G401 (cell line): ENCODE measurements around the gene THRB. TPM values are rescaled to one million over a fixed set of nuclear protein-coding genes. Genes with fewer than 3 reads are reported as not detected.
"Not testable (repeated sequence)": the region's sequence is repeated elsewhere in the genome, so short reads cannot be mapped to it uniquely, and the experiment has no call there.

Experiments
- DNase-seq: peaks from one replicate; pipeline ENCODE4 v3.0.0-alpha.2; 2015; ENCODE audit warnings: low spot score
- in situ Hi-C: cut with HindIII; loops from 2 replicates; pipeline ENCODE4 v1.10.0; 2016; ENCODE audit warnings: low sequenced_read_pairs, mixed read lengths
- total RNA-seq: library from RNA; depleted of rRNA; stranded (reverse); fragments of >200 nt; shearing (Covaris generic); gene quantifications from 2 replicates; pipeline ENCODE4 v1.2.3, GENCODE V29; 2014

The THRB gene
- total RNA-seq, 1 experiment from 2014 or later = not detected

DNA sequence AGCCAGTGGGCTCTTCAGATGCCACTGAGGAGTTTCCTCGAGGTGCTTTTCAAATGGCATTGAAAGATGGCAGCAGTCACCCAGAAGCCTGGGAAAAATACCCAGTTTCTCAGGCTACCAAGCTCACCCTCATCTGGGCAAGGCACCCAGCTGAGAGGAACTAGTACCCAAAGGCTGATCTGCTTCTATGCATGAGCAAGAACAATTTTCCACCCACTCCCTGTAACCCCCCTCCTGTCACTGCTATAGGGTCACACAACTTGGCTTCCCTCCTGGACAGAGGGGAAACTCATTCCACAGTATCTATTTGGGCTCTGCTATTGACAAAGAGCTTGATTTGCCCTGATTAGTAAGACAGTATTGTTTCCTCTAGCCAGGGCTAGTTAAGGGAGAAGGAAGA lies 31.9 kb downstream of the THRB start:
- in situ Hi-C loops = no loop called here
- DNase-seq = no peak

DNA sequence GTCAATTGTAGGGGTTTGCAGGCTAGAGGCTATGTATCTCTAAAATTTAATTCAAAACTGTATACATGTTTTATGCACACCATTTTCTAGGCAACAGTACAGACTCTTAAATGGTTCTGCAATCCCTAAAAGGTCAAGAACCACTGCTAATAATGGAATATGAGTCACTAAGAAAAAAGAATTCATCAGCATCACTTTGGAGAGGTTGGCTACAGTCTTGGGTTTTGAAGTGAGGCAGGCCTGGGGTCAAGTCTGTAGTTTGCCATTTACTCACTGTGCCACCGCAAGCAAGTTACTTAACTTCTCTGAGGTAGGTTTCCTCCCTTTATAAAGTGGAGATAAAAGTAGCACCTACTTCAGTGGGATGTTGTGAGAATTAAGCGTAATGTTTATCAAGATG lies 33.7 kb downstream of the THRB start:
- DNase-seq = no peak
- in situ Hi-C loops = no loop called here

DNA sequence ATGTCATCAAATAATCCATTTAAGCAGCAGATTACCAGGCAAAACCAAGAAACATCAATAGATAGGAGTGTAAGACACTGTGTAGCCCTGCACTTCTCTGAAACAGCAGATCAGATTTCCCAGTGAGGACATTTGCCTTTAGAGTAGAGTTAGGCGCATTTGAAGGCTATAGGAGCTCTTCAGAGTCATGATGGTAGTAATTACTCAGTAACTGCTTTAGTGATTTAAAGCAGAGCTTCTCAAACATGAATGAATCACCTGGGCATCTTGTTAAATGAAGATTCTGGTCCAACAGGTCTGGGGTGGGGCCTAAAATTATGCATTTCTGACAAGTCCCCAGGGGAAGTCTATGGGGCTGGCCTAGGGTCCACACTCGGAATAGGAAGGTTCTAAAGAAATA lies 36.9 kb downstream of the THRB start:
- in situ Hi-C loops = no loop called here

DNA sequence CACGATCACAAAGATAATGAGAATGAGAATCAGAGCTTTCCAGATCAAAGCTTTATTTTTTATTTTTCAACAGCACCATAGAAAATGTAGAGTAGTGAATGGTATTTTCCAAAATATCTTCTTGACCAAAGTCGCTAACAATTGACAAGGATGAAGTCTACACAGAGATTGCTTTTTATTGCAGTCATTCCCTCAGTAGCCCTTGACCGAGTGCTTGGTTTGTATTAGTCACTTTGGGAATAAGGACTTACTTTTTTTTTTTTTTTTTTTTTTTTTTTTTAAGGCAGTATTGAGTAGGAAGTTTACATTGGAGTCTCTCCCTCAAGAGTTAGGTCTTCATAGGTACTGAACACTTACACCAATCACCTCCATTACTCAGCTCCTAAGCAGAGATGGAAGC lies 39.8 kb downstream of the THRB start:
- in situ Hi-C loops = no loop called here

More for the DNA sequence above, 36.9 kb downstream of the THRB start:
- DNase-seq = no peak

DNA sequence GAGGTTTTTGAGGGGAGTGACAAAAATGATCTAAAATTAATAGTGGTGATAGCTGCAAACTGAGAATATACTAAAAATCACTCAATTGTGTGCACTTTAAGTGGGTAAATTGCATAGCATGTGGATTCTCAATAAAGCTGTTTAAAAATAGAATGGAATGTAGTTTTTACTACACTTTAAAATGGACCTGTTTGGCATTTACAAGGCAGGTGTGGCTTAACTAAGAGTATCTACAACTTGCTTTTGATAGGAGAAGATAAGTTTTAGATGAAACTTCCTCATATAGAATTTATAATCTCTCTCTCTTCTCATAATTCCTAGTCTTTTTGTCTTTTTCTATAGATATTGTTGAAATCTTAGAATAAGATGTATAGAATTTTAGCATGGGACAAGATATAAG lies 40.3 kb downstream of the THRB start:
- in situ Hi-C loops = no loop called here

More for the DNA sequence above, 39.8 kb downstream of the THRB start:
- DNase-seq = no peak

DNA sequence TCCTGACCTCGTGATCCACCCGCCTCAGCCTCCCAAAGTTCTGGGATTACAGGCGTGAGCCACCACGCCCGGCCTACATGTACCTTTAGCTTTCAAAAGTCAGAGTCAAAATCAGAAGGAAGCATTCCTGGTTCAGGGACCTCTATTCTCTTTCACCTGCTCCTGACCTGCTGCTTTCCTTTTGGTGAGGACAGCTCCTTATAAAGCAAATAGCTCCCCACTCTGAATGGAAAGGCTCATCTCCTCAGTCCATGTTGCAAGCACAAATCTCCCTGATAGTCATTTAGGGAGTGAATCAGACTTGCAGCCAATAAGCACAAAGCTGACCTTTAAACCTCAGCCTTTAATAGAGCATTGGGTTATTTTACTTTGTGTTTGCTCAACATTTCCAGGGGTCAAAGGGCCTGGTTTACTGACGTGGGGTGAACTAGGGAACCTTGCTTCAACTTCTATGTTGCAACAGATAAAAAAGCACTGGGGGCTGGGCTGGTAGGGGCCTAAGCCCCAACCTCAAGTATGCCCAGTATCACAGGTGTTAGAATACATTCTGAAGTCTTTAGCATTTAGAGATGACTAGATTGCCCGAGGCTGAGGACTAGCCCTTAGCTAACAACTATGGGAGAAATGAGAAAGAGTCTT lies 43.1 kb downstream of the THRB start:
- in situ Hi-C loops = no loop called here
- no peak for DNase-seq

More for the DNA sequence above, 40.3 kb downstream of the THRB start:
- no peak for DNase-seq

DNA sequence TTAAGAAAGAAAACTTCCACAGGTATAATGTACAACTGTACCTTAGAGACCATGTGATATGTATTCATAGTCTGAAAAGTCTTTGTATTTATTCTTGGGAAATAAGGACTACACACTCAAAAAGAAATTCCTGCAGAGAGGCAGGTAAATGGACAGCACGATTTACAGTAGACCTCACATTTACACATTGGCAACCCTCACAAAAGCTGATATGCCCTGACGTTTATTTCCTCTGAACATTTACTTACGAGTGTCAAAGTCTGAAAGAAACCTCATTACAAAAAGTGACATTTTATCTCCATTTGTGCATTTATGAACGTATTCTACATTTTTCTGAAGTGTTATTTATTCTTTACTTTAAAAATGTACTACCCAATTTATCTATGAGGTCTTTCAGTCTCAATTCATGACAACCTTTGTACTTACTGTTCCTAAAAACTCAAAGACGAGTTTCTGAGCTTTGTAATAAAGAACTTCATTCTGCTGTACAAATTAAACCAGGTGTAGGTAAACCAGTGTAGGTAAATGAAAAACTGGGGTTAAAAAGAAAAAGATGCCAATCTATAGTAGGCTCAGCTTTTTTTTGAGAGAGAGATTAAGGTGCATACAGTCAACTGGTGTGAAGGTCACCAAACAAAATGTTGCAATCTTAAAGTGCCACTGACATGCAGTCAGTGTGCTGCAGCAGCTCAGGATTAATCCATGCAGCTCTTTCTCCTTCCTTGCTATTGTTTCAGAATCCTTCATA lies 44.3 kb downstream of the THRB start:
- in situ Hi-C loops = no loop called here
- no peak for DNase-seq

DNA sequence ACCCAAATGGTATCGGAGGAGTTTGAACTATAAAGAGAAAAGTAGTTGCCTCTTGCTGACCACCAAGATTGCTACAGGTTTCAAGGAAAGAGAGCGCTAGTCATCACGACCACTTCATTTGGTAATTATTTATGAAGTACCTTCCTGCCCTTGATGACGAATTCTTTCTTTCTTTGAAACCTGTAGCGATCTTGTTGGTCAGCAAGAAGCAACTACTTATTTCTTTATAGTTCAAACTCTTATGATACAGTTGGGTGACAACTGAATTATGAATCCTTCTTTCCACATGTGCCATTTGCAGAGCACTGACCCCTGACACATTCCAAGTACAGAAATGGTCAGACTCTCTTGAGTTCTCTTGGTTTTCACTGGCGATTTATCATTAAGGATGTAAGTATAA lies 46.8 kb downstream of the THRB start:
- in situ Hi-C loops = no loop called here
- DNase-seq = no peak

DNA sequence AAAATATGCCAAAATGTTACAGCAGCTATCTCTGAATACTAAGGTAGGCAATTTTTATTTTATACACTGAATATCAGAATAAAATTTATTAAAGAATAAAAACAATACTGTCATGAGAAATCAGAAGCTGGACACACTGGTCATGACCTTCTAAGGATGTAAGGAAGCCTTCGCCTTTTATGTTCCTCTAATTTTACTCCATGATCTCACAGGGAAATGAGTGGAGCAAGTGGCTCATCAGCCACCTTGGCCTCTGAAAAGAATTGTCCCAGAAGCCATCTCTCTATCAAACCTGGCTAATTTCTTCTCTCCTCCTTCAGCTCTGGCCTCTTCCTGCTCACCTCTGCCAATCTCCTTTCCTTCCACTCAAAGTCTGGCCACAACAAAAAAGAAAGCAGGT lies 48.6 kb downstream of the THRB start:
- DNase-seq = no peak
- in situ Hi-C loops = no loop called here

DNA sequence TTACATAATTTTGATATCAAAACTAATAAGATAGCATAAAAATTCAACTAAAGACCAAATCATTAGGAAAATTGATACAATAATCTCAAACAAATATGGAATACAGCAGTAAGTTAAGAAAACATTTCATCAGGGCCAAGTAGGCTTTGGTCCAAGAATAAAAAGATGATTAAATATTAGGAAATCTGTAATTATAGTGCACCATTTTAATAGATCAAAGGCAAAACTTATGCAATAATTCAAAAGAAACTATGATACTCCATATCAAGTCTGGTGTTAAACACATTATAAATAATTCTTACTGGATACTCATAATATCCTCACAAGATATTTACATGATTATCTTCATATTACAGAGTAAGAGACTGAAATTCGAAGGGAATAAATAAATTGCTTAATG lies 51.2 kb downstream of the THRB start:
- in situ Hi-C loops = no loop called here

DNA sequence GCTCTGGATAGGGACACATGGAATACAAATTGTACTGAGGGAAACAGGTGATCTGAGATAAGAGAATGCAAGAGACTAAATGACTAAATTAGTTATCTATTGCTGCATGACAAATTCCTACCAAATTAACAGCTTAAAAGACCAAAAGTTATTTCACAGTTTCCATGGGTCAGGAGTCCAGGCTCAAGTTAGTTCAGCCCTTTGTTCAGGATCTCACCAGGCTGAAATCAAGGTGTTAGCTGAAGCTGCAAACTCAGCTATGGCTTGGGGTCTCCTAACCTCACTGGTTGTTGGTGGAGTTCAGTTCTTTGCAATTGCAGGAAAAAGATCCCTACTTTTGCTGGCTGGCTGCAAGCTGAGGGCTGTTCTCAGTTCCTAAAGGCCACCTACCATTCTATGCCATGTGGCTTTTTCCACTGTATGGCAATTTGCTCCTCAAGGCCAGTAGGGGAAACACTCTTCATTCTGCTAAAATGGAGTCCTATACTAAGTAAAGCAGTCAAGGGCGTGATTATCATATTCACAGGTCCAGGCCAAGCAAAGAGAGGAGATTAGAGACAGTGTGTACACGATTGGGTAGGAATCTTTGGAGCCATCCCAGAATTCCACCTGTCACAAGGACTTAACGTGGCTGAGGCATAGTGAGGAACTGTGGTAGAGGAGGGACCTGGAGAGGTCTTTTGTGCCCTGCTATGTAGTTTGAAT lies 53.7 kb downstream of the THRB start:
- in situ Hi-C loops = no loop called here
- DNase-seq = no peak

More for the DNA sequence above, 51.2 kb downstream of the THRB start:
- DNase-seq = no peak

DNA sequence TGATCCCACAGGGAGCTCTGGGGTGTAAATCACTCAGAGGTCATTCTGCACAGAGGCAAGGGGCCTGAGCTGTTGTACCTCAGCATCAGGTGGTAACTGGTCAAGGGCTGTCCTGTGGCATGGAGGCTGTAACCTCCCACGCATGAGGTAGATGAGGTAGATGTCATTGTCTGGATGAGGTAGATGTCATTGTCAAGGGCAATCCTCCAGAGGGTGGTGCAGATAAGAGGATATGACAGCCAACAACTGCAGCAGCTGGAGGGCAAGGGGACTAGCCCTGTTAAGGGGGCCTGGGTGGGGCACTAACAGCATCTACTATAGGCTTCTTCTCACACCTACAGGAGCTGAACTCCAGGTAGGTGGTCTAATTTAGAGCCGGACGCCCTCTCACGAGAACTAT lies 55.6 kb downstream of the THRB start:
- DNase-seq = no peak
- in situ Hi-C loops = no loop called here

DNA sequence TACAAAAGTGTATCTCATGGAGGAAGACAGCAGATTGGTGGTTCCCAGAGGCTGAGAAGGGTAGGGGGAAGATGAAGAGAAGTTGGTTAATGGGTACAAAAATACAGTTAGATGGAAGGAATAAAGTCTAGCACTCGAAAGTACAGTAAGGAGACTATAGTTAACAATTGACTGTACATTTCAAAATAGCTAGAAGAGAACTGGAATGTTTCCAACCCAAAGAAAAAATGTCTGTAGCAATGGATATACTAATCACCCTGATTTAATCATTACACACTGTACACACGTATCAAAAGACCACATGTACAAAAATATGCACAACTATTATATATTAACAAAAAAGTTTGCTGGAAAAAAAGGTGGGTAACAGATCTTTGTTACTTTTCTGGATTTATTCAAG lies 57.3 kb downstream of the THRB start:
- in situ Hi-C loops = no loop called here

DNA sequence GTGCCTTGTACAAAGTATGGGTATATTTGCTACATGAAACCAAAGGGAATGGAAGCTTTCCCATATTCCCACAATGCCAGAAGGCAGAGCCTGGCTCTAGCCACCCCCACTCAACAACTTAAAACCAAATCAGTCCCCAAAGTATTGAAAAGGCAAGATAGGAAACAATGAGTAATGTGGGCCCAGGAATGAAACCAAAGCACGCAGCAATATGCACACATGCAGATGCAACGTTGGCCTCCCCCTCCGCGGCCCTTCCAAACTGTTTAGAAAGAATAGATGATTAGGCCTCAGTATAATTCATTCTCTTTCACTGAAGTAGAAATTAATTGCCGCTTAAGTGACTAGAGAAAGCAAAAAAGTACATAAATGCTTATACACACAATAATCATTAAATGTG lies 59.1 kb downstream of the THRB start:
- in situ Hi-C loops = no loop called here
- no peak for DNase-seq

More for the DNA sequence above, 57.3 kb downstream of the THRB start:
- DNase-seq = no peak

DNA sequence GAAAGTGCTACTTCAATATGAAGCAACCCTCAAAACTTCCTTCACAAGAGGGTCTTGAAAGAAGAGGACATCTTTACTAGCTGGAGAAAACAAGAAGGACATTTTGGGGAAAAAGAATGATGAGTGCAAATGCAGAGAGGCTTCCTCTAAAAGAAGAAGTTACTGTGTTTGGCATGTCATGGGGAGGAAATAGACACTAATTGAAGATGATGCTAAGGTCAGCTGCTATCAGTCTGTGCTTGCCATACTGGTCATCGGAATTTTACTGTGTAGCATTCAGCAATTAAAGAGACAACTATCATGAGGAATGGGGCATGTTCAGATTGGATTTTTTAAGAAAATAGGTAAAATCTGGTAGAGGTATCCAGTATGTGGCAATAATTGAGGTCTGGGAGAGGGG lies 60.0 kb downstream of the THRB start:
- in situ Hi-C loops = no loop called here
- no peak for DNase-seq

DNA sequence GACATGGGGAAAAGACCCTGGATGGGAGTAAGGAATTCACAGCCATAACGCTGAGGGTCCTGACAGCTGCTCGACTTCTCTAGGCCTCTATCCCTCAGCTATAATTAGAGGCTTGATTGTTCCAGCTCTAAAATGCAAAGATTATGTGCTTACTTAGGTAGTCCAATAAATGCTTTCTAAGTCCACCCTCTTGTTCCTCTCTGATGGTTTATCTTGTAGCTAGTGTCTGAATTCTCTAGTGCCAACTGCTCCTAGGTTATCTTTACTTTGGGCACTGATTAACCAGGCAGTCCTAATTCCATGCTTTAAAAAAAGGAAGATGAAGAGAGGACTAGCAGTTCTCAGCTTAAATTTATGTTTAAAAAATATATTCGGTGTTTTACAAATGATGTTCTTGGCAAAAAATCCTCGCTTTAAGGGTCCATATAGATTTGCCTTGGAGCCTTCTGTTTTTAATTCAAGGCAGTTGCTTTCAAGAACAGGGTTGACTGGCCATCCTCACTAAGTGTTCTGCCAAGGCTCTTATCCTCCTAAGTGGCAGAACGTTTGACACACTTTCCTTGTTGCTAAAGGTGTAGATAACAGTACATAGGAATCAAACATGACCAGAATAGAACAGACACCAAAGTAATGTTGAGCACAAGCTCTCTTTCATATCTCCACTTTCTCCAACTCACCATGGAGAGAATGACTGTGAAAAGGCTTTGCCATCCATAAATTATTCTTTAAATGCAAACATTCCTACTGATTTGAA lies 60.6 kb downstream of the THRB start:
- in situ Hi-C loops = no loop called here
- no peak for DNase-seq

DNA sequence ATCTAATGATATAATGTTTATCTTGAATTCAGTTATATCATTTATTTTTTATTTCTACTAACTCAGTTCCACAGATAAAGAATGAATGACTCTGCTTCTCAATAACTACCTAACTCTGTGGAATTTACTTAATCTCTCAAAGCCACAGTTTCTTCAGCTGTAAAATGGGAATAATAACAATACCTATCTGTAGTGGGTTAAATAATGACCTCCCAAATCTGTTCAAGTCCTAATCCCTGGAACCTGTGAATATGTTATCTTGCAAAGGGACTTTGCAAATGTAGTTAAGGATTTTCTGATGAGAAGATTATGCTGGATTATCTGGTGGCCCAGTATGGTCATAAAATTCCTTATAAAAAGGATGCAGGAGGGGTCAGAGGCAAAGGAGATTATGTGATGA lies 61.7 kb downstream of the THRB start:
- in situ Hi-C loops = no loop called here
- DNase-seq = no peak

DNA sequence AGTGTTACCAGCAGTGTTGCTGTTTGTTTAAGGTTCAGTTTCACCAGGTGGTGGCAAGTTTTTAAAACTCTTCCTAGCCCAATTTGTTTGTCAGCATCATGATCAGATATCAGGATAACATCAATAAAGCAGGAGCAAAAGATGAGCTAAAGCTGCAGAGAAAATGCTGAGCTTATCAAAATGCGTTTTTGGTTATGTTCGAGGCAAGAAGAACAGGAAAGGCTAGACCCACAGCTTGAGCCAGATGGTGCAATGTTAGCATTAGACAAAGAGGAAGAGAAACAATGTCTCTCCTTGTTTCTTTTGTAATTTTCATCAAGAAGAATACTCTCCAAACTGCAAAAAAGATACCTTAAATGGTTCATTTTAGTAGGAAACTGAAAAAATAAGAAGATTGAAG lies 66.2 kb downstream of the THRB start:
- DNase-seq = no peak
- in situ Hi-C loops = no loop called here

DNA sequence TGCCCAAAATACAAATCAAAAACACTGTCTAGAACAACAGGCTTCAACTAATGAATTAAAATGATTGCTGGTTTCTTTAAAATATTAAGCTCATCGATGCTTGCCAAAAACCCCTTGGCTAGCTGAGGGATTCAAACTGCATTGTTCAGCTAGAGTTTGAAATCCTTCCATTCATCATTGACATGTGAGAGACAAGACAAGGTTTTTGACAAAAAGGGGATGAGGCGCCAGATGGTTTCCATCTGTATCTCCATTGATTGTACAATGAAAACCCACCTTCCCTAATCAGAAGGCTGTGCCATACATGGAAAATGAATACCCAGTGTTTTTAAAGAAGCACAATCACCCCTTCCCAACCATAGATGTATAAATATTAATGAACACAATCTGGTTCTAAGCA lies 67.8 kb downstream of the THRB start:
- in situ Hi-C loops = no loop called here
- no peak for DNase-seq

DNA sequence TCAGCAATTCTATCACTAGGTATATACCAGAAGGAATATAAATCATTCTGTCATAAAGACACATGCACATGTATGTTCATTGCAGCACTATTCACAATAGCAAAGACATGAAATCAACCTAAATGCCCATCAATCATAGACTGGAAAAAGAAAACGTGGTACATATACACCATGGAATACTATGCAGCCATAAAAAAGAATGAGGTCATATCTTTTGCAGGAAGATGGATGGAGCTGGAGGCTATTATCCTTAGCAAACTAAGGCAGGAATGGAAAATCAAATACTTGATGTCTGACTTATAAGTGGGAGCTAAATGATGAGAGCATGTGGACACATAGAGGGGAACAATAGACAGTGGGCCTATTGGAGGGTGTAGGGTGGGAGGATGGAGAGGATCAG lies 73.8 kb downstream of the THRB start:
- DNase-seq, in situ Hi-C loops: not testable (repeated sequence)
